Central memory CD4-positive, alpha-beta T cell (primary cell): ENCODE data around the gene PLXNB1.
"Not testable (repeated sequence)": the region's sequence is repeated elsewhere in the genome, so short reads cannot be mapped to it uniquely, and the experiment has no call there.

Experiments used
- DNase-seq: peaks from one replicate; pipeline ENCODE4 v3.0.0; 2022

Gene PLXNB1

DNA sequence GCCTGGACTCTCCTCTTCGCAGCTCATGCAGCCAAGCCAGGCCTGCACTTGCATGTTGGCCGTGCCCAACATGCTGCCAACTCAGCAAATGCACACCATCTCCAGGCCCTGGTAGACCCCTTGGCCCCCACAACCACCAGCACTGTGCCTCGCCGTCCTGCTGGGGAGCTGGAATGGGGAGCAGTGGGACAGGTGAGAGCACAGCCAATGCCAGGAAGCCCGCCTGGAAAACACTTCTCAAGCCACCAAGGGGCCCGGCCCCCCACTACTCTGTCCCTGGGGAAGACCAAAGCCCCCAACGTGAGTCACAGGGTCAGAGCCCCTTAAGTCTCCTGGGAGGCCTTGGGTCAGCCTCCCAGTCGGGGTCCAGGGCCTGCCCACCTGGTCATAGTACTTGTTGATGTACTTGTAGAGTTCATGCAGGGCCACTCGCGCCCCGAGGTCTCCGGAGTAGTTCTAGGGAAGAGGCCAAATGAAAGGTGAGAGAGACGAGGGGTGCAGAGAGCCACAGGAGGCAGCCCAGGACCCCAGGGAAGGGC, 24.5 kb downstream of the PLXNB1 start:
- DNase-seq, result no peak

DNA sequence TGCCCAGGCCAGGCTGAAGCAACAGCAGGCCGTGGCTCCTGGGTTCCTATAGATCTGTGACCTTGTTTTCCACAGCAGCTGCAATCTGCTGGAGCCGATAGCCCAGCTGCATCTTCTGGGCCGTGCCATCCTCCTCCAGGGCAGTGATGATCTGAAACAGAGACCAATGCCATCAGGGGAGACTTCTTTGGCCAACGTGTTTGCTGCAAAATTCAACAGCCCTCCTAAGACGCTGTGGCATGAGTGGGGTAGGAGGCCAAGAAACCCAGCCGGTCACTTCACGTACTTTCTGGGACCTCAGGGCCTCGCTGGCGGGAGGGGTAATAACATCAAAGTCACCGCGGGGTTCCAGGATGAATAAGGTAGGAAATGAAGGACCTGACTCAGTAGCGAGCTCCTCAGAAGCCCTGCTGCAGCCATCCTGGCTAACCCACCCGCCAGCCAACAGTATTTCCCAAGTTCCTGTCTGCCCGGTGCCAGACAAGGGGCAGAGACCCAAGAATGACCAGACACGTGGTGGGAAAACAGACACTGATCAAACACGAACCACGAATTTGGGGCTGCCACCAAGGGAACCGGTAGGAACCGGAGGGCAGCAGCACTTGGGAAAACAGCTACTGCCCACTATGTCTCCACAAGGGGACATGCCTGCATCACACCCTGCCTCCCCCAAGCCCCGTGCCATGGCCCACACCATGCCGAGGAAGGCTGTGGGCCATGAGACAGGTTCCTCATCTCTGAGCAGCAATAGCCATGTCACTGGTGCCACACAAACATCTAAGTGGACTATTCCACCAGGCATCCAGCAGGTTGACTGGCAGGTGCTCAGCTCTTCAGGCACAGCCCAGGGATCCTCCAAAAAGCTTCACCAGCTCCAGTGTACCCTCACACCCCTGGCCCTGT, 25.2 kb downstream of the PLXNB1 start:
- DNase-seq, result no peak

DNA sequence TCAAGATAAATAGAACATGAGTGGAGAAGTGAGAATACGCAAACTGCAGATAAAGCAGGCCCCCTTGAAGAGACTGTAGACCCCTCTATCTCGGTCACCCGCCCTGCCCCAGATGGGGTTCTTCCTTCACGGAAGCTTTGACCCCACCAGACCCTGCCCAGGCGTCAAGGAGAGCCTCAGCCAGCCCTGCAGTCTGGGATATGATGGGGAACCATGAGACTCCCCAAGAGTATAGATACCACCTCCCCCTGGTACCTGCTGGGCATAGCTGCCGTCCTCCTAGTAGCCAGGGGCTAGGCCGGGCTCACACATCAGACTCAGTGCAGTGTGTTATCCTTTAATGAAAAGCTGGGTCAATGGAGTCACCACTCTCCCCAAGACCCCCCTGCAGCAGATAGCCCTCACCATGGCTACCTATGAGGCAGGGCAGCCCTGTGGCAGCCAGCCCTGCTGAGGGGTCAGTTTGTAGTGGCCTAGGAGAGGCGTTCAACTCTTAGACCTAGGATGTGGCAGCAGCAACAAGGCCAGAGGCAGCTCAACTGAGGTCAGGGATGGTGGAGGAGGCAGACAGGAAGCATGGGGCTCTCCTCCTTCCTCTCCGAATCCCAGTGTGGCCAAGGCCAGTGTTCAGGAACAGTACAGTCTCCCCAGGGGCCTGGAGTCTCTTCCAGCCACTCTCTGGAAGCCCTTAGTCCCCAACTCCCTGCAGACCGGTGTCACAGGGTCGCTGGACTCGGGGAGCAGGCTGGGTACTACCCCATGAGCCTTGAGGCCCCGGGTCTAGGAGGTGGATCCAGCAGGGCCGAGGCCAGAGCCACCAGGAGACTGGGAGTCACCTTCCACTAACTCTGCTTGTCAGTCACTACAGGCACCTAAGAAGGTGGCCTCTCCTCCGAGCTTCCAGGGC, 26.1 kb downstream of the PLXNB1 start:
- no peak for DNase-seq

DNA sequence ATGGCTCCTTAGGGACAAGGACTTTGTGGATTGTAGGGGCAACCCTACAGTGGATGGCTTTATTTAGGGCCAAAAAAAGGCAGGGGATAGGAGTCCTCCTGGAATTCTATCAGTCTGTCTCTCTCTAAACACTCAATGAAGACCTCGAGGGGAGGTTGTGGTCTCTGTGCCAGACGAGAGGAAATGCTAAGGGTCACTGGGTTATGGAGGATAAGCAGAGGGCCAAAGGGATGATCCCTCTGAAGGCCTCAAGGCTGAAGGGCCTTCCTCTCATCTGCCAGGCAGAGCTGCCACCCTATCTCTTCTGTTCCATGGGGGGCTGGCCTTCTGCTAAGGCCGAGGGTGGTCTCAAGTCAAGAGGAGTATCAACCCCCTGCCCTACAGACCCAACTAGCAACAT, 27.0 kb downstream of the PLXNB1 start:
- no peak for DNase-seq

DNA sequence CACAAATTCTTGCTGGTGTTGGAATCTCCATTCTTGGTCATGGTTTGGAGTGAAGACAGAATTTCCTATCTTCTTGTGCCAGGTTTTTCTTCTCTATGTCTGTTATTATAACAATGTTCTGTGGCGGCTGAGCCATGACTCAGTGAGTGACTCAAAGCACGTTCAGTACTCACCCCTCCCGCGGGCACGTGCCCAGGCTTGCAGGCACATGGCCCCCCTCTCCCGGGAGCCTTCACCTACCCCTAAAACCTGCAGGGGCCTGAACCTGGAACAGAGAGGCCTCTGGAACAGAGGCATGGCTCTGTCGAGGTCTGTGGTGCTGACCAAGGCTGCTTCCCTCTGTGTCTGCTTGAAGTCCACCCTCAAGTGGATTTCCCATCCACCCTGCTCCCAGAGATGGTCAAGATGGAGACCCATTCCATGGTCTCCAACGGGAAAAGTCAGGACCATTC, 27.6 kb downstream of the PLXNB1 start:
- no peak for DNase-seq

DNA sequence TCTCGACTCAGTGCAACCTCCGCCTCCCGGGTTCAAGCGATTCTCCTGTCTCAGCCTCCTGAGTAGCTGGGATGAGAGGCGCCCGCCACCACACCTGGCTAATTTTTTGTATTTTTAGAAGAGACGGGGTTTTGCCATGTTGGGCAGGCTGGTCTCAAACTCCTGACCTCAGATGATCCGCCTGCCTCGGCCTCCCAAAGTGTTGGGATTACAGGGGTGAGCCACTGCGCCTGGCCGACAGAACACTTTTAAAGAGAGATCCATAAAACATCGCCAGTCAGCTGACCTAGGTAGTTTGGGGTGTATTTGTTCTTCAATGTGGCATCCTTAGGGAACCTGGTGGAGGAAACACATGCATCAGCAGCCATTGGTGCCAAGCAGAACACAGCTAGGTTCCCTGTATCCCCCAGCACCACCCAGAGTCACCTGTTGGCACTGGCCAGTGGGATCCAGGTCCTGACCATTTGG, 28.4 kb downstream of the PLXNB1 start:
- not testable (repeated sequence) for DNase-seq

DNA sequence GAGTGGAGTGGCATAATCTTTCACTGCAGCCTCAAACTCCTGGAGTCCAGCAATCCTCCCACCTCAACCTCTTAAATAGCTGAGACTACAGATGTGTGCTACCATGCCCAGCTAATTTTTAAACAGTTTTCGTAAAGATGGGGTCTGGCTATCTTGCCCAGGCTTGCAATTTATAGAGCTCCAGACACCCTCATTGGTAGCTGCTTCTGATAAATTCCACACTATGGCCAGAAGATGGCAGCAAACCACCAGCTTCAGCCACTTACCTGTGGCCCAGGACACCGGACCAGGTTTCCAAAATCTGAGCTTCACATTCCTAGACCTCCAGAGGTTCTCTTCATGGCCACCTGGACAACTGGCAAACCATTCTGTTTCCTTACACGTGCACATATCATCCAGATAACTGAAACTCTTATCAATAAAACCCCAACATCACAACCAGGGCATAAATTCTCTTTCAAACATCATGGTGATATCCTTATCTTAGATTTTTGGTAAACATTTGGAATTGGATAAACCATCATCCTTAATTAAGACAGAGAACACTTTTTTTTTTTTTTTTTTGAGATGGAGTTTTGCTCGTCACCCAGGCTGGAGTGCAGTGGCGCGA, 29.0 kb downstream of the PLXNB1 start:
- DNase-seq, result peak; percentile 68

DNA sequence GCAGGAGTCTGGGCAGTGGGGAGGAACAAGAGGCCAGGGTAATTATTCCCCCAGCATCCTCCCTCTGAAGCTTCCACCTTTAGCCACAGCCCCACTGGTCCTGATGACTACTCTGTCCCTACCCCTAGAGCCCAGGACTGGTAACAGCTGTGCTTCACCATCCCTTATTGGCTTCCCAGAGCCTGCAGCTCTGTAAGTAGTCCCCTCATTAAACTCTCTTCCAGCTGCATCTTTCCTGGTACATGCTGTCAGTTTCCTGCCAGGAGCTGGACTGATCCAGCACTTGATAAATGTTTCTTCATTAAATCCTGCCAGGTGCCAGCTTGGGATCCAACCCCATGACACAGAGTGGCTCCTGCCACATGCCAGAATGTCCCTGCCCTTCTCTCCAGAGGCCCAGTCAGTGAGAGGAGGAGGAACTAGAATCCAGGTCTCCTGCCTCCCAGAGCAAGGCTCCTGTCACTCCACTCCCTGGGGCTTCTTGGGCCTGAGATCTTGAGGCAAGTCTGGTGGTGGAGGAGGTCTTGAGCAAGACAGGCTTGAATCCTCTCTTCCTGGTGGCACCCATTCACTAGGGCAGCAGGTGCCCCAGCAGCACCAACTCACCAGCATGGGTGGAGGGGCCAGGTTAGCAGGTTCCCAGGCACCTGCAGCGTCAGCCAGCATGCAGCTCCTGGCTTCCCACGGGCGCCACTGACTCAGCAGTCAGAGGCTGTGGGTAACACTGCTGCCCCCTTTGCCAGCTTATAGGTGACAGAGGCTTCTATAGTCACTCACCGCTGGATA, 30.3 kb downstream of the PLXNB1 start:
- DNase-seq, result no peak

DNA sequence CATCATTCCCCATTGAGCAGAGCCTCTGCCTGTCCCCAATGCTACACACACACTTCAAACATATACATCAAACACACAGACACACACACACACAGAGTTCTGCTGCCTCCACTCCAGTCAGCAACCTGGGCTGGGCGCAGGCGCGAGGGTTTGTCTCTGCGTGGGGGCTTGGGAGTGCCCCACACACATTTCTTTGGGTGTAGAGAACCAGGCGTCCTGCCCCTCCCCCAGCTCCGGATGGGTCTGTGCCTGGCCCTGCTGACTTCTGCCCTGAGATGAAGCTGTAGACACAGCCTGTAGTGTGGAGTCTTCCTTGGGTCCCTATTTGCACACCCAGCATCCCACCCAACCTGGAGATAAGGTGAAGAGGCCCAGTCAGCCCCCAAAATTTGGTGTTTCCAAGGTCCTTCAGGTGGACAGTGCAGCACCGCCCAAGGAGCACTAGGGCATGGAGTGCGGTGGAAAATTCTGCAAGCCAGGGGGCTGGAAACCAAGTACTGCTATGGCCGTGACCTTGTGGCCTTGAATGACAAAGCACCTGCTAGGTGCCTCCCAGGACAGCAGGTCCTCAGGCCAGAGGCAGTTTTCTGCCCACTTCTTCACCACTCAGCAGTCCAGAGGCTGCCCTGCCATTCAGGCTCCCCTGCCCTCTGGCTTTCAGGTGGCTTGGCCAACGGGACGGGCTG, 31.0 kb downstream of the PLXNB1 start:
- DNase-seq, result no peak

DNA sequence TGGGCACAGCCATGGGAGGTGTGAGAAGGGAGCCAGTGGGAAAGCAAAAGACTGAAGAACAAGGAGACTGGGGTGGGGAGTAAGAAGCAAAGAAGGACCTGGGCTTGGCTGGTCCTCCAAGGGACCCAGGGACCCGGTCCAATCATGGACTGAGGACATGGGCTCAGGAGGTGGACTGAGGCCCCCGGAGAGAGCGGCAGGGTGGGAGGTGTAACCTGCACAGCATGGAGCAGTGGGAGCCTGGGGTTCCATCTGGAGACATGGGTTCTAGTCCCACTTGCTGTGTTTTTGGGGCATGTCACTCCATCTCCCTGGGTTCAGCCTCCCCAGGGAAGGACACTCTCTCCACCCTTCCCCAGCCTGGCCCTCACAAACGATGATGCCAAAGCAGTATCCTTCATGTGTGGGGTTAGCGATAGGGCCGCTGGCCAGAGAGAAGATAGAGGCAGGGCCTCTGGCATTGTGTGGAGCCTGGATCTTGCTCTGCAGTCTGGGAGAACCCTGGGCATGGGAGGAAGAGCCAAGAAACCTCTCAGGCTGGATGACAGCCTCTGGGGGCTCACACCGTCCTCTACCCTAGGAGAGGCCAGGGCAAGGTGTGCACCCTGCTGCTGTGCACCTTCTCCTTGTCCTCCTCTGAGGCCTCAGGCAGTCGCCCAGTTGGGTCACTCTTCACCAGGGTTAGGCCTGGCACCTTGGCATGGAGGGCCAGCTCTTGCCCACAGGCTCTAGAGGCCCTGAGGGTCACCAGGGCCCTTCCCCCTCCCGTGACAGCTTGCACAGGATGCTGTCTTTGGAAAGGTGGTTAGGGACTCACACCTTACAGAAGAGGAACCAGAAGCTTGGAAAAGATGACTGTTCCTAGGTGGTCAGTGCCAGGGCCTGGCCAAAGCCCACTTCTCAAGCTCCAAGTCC, 31.9 kb downstream of the PLXNB1 start:
- no peak for DNase-seq

DNA sequence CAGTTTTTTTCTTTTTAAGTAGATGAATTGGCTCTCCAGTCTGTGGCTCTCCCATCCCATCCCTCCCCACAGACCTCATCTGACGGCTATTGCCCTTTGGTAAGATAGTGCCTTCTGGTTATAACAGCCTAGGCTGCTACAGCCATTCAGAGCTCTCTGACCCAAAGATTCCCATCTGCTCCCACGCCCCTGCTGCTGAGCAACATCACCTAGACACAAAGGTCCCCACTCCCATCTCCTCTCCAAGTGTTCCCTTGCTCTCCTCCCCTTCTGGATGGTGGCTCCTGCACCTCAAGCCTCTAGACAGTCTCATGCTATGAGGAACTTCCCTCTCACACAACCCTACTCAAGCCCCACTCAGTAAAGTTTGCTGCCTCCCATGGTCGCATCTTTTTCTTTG, 34.2 kb downstream of the PLXNB1 start:
- no peak for DNase-seq

DNA sequence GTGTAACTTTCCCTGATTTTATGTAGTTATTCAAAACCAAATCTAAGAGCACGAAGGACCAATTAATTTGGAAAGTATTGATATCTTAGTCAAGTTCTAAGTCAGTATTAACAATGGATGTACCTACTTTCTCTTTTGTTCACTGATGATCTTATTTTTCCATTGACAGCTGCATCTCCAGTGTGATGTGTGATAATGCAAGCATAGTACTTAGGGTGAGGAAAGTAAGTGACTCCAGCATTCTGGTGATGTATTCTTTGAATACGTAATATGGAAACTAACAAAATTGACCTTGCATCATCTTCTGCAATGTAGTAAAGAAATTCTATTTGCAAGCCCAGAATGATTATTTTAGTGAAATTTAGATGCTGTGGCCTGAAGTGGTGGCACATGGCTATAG, 35.5 kb downstream of the PLXNB1 start:
- DNase-seq, result no peak

DNA sequence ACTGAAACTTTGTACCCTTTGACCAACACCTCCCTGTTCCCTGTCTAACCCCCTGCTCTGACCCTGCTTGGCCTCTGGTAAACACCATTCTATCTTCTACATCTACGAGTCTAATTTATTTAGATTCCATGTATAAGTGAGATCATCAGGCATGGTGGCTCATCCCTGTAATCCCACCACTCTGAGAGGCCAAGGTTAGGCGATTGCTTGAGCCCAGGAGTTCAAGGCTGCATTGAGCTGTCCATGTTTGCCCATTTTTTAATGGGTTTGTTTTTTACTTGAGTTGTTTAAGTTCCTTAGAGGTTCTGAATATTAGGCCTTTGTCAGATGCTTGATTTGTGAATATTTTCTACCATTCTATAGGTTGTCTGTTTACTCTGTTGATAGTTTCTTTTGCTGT, 40.9 kb downstream of the PLXNB1 start:
- no peak for DNase-seq

DNA sequence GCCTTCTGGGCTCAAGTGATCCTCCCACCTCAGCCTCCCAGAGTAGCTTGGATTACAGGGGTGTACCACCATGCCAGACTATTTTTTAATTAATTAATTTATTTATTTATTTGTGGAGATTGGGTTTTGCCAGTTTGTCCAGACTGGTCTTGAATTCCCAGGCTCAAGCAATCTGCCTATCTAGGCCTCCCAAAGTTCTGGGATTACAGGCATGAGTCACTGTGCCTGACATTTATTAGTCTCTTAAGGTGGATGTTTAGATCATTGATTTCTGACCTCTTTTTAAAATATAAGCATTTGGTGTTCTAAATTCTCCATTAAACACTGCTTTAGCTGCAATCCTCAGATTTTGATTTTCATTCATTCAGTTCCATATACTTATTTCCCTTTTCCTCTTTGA, 42.3 kb downstream of the PLXNB1 start:
- DNase-seq, result no peak

DNA sequence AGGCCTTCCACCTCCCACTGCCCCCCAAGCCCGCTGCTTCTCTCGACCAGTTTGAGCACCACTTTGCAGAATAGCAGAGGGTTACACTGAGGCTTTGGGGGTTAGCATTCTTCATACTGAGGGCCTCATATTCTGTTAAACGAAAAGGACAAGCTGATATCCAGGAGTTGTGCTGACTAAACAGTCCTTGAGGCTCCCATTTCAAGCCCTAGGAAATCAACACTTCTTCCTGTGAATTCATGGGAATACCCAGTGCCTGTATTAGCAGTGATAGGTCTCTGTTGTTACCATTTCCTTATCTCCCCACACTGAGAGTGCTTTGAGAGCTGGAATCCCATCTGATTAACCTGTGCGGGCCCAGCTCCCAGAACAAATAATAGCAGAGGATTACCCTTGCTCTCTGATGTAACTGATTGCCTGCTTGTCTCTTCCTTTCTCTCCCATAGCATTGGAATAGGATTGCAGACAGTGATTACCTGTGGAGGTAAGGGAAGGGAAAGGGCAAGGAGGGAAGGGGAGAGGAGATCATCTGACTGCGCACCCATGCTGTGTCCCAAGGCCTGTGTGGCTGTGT, 56.9 kb downstream of the PLXNB1 start:
- no peak for DNase-seq

DNA sequence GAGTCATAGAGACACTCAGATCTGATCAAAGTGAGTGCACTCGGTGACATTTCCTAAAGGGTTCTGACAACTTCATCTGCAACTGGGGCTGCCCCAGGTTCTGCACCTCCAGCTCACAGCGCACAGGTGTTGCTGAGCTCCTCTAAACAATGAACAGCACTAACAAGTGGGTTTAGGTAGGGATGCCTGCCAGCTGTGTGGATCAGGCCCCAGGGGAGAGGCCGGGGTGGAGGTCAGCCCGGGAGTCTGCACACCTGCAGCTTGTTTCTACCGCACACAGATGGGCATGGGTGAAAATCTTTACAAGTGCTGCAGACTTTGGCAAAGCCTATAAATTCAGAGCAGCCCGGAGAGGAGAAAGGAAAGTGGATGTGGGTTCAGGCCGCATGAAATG, 57.5 kb downstream of the PLXNB1 start:
- DNase-seq, result no peak

DNA sequence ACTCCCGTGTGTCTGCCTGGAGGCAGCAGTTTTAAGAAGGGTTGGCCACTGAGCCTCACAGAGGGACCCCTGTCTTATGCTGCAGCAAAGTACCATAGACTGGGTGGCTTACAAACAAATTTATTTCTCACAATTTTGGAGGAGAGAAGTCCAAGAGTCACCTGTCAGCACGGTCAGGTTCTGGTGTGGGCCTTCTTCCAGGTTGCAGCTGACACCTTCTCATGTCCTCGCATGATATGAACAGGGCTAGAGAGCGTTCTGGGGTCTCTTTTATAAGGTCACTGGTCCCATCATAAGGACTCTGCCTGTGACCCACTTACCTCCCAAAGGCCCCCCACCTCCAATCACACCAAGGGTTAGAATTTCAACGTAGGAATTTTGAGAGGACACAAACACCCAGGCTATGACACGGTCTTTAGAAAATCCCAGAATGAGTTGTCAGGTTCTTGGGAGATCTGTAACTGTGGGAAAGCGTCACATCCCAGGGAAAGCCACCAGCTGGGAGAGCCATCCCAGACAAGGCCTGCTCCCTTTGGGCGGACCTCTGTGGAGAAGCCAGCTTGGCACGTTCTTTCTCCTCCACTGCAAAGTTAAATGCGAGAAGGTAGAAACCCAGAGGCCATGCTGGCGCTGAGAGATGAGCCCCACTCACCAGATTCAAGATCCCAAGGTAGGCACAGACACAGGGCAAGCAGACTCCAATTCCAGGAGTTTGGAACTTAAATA, 58.1 kb downstream of the PLXNB1 start, which contains the start of gene FBXW12:
FBXW12 (plus strand) TSS at position 569 of the 726 bp plus-strand sequence. CDS start 549 bp downstream, outside the sequence.
- DNase-seq, result no peak

DNA sequence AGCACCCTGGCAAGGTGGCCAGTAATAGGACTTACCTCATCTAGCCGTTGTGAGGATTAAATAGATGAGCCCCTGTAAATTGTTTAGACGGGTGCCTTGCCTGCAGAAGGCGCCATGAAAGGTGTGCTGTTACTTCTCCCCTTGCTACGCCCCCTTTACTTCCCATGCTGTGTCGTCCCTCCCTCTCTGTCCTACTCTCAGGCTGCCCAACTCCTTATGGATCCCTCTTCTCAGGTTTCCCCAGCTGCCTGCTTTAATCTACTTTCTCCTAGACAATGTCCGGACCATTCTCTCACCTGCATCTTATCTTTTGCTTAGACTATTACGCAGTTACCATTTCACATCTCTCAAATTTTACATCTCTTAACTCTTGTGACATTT, 59.6 kb downstream of the PLXNB1 start:
- DNase-seq, result no peak

DNA sequence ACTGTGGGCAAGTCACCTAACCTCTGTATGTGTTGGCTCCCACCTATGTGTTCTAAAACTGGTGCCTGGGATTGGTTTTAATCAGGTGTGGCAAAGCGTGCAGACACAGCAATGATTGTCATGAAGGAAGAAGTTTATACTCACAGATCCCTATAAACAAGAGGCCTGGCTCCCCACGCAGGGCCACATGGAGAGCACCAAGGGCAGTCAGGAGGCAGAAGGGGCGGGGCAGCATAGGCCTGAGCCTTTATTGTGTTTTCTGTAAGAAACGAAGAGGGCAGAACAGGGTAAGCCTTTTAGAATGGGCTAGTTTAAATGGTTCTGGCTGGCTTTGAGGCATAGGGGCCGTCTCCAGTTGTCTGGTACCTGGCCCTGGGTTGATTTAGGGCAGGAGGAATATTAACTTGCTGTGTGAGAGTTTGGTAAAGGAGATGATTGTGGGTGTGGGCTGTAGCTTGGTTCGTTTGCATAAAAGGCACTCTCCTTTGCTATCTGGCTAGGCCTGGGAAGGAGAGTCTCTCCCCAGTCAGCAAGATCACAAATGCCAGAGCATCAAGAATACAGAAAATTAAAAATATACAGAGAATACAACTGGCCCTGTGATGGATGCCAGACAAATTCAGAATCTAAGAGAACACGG, 60.1 kb downstream of the PLXNB1 start:
- DNase-seq, result no peak
